ELR (cell line): ENCODE results near the gene BSN.

Source experiments
- DNase-seq: peaks from one replicate; pipeline ENCODE4 v3.0.0-alpha.2; 2015; ENCODE audit warnings: low read depth

BSN gene

DNA sequence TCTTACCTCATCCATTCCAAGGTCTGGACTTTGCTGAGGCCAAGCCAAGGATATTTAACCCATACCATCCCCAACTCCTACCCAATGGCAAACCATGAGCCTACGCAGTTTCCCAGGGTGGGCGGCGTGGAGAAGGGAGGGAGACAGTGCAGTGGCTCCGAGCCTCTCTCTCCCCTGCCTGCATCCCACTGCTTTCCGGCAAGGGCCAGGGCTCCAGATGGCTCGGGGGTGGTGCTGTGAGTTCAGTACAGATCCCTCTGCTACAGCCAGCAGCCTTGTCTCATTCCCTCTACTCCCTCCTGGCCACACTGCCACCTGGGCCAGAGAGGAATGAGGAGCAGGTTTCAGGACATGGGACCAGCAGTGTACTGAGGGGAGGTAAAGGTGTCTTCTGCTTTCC, 75.6 kb downstream of the BSN start:
- DNase-seq: no peak

DNA sequence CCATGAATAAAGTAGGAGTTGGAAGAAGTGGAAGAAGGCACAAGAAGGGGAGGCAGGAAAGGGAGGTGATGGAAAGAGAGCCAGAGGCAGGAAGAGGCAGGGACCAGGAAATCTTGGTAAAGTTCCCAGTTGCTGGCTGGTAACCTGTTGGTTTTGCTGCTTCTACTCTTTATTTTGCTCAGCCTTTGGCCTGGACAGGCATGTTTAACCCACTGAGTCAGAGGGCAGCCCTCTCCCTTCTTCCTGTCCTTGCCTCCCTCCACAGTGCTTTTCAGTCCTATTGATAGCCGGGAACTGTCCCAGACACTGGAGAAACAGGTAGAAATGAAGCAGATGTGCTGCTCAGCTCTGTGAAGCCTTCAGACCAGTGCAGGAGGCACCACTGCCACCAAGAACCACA, 76.5 kb downstream of the BSN start:
- no peak for DNase-seq

DNA sequence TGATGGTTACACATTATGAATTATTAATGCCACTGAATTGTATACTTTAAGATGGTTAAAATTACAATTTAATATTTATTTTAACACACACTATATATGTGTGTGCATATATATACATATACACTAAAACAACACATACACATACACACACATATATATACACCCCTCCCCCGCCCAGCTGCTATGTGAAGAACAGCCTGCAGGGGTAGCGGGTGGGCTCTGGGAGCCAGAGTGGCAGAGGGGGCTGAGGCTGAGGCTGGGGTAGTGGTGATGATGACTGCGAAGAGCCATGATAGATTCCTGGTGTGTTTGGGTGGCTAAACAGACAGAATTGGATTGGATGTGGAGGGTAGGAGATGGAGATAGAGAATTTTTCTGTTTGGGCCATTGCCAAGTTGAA, 80.5 kb downstream of the BSN start:
- no peak for DNase-seq

DNA sequence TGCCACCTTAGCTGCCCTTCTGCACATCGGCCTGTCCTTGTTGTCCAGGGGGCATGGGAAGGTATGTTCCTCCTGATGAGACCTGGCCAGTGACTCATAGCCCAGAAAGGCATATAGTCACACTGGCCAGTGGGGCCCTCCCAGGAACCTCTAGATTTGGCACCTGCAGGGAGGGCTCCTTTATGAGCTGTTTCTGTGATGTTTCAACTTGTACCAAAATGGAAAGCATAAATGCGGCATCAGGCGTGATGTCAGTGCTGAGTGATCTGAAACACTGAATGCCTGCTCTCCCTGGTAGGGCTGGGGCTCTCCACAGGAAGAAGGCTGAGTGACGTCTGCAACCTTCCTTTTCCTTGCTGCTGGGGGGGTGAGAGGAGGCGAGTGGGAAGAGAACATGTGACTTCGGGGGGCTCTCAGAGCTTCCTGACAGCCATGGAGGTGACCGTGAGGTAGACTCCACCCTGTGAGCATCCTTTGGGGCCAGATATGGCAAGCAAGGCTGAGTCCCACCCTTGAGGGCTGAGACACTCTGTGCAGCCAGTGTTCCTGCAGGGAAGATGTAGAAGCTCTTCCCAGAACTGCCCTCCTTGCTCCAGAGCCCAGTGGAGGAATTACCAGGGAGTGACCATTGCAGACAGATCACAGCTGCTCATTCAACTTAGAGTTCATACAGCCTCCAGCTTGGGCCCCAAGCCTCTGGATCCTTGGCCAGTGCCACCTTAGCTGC, 82.8 kb downstream of the BSN start:
- no peak for DNase-seq

DNA sequence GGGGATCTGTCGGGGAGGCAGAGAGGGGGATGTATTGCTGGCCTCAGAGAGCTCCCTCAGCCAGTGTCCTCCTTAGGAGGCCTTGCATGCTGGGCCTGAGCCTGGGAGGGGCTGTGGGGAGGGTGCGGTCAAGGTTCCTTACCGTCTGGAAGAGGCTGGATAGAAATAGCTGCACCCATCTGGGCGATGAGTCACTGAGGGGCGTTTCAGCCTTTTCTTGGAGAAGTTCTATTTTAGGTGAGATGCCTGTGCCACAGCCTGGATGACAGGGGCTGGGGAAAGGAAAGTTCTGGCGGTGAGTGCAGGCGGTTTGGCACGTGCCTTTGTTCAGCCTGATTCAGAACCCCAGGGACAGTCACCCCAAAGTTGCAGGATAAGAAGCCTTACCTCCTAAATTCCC, 84.2 kb downstream of the BSN start:
- peak; percentile 55 for DNase-seq

DNA sequence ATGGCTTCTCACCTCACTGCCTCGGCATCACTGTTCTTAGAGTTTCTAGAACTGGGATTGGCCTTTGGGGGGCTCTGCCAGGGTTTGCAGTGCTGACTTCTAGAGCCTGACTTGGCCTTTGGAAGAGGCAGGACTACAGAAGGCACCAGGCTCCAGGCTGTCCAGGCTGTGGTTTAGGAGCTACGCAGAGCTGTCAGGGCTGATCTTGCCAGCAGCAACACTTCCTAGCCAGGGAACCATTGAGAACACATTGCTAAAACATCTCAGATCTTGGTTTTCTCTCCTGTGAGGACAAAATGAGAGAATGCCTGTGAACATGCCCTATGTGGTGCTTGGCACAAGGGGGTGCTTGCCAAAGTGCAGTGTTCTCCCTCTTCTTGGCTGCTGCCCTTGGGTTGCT, 85.3 kb downstream of the BSN start:
- no peak for DNase-seq

DNA sequence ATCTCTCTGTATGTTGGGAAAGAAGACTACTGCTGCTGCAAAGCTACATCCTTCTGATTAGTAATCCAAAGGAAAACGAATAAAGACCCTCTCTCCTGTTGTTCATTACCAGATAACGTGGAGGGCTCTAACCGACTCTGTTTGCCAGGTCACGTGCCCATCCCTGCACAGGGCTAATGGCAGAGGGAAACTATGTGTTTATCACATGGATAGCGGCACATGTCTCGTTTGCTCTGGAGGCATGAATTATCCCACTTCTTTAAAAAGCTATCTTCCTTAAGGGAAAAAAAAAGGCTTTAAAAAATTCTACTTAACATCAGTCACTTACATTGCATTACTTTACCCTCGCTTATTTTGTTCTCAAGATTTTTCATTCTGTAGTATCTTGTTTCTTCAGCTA, 87.0 kb downstream of the BSN start:
- DNase-seq: no peak

DNA sequence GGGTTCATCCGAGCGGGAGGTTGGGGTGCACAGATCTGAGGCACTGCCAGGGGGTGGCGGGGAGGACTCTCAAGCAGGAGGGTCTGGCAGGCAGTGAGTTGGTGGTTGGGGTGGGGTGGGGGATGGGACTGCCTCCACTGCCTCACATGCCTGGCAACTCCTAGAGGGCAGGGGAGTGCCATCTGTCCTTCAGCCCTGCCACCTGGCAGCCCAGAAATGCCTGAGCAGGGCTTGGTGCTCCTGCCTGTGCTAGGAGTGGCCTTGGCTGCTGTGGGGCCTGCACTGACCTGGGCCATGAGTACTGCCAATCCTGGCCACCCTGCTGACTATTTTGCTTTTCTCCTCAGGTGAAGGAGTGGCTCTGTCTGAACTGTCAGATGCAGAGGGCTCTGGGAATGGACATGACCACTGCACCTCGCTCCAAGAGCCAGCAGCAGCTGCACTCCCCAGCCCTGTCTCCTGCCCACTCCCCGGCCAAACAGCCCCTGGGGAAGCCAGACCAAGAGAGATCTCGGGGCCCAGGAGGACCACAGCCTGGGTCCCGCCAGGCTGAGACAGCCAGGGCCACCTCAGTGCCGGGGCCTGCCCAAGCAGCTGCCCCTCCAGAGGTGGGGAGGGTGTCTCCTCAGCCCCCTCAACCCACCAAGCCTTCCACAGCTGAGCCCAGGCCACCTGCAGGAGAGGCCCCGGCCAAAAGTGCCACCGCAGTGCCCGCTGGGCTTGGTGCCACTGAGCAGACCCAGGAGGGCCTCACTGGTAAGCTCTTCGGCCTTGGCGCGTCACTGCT, 87.8 kb downstream of the BSN start:
- no peak for DNase-seq

DNA sequence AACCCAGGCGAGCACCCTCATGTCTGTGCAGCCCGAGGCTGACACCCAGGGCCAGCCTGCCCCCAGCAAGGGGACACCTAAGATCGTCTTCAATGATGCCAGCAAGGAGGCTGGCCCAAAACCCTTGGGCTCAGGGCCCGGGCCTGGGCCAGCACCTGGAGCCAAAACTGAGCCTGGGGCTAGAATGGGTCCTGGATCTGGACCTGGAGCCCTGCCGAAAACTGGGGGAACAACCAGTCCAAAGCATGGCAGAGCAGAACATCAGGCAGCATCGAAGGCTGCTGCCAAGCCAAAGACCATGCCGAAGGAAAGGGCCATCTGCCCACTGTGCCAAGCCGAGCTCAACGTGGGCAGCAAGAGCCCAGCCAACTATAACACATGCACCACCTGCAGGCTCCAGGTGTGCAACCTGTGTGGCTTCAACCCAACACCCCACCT, 88.5 kb downstream of the BSN start:
- no peak for DNase-seq

DNA sequence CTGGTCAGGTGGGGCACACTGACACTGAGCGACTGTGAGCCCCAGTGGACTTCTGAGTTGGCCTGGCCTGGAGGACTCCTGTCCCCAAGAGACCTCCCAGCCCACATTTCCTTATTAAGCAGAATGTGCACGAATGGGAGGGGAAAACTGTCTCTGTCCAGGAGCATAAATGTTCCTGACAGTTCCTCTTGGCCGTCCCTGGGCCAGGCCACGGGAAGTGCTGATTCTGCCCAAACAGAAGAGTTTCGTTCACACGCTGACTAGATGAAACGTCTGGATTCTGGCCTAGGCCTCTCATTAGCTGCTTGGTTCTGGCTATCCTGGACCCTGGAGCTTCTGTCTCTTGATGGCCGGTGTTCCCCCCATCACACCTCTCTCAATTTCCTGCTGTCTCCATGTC, 90.4 kb downstream of the BSN start:
- no peak for DNase-seq

DNA sequence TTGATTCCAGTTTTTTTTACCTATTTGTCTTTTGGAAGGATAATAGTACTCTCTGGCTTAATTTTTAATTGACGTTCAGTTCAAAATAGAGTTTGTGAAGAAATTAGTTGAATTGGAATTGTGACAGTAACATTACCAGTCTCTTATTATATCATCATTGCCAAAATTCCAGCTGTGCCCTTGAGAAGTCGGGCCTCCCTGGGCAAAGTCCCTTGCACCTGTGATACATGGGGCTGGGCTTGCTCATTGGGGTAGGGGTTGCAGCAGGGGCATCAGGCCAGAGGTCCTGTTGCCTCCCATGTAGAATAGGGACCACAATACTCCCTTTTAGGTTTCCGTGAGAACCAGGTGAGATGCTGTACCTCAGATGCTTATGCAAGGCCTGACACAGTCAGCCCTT, 92.0 kb downstream of the BSN start:
- DNase-seq: no peak

DNA sequence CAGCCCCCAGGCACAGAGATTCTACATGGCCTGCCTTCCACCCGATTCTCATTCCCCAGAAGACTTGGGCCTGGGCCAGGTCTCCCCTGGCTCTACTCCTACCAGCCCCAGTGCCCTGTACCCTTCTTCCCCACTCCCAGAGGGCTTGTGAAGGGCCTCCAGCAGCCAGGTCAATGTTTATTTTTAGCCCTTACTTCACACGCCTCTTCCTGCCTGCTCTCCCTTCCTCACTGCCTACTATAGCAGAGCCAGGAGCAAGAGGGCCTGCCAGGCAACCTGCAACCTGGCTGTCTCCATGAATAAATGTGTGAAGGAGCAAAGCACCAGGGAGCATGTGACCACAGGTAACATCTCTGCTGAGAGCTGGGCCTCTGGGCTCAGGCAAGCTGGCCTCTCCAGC, 93.5 kb downstream of the BSN start:
- no peak for DNase-seq

DNA sequence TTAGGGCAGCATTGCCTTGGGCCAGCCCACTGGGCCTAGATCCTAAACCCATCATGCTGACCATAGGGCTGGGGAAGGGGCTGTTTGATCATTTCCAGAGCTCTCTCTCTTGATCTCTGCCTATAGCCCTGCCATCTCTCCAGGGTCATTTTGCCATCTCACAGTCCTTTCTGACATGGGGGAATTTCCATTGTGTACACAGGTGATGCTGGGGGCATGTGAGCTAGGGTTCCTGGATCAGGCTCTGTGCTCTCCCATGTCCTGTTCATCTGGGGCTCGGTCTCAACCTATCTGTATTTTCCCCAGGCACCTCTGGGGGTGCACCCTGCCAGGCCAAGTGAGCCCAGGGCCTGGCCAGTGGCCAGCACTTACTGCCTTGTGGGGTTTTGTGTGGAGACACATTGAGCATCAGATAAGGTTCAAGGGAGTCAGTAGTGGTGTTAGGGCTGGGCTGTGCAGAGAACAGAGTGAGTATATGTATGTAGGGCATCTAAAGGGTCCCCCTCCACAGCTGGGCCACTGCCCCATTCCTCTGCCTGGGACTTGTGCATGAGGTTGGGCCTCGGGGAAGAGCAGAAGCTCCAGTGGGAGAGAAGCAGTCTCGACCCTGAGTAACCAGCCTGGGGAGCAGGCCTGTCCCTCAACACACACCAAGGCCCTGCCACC, 94.2 kb downstream of the BSN start:
- no peak for DNase-seq

DNA sequence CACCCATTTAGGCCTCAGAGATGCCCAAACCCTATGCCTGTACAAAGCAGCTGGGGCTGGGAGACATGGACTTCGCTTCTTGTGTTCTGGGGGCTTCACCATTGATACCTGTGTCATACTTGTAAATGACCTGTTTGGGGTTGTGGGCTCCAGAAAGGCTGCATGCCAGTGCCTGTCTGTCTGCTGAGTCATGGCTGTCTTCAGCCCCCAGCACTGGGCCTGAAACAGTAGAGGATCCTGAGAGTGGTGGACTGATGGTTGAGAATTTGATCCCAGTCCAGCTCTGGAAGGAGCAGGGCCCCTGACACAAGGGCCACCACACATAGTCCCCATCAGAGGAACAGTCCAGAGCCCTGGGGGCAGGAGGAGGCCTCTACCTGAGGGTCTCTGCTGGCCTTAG, 95.3 kb downstream of the BSN start:
- DNase-seq: no peak

DNA sequence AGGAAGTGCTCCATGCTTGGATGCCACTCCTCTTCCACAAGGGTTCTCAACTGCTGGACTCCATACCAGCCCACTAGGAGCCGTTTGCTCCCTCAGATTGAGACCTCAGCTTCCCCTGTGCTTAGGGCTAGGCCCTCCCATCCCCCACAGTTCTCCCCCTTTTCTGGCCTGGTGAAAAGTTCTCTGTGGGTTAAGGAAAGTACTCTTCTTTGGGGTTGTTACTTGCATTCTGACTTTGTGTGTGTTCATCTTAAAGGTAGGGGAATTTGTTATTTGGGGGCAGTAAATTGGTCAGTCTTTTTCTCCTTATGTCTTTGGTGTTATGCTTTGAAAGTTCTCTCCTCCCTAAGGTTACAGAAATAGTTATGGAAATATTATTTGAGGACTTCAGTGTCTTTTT, 95.9 kb downstream of the BSN start:
- no peak for DNase-seq

DNA sequence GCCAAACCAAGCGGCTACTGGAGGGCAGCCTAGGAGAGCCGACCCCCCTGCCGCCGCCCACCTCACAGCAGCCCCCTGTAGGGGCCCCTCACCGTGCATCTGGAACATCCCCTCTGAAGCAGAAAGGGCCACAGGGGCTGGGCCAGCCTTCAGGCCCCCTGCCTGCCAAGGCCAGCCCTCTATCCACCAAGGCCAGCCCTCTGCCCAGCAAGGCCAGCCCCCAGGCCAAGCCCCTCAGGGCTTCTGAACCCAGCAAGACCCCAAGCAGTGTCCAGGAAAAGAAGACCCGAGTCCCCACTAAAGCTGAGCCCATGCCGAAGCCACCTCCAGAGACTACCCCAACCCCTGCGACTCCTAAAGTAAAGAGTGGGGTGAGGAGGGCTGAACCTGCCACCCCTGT, 96.4 kb downstream of the BSN start:
- DNase-seq: no peak

DNA sequence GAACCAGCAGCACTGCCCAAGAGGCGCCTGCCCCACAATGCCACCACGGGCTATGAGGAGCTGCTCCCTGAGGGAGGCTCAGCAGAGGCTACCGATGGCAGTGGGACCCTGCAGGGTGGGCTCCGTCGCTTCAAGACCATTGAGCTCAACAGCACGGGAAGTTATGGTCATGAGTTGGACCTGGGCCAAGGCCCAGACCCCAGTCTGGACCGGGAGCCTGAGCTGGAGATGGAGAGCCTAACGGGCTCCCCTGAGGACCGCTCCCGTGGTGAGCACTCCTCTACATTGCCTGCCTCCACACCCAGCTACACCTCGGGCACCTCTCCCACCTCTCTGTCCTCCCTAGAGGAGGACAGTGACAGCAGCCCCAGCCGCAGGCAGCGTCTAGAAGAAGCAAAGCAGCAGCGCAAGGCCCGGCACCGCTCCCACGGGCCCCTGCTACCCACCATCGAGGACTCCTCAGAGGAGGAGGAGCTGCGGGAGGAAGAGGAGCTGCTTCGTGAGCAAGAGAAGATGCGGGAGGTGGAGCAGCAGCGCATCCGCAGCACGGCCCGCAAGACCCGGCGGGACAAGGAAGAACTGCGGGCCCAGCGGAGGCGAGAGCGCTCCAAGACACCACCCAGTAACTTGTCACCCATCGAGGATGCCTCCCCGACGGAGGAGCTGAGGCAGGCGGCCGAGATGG, 98.1 kb downstream of the BSN start:
- no peak for DNase-seq

DNA sequence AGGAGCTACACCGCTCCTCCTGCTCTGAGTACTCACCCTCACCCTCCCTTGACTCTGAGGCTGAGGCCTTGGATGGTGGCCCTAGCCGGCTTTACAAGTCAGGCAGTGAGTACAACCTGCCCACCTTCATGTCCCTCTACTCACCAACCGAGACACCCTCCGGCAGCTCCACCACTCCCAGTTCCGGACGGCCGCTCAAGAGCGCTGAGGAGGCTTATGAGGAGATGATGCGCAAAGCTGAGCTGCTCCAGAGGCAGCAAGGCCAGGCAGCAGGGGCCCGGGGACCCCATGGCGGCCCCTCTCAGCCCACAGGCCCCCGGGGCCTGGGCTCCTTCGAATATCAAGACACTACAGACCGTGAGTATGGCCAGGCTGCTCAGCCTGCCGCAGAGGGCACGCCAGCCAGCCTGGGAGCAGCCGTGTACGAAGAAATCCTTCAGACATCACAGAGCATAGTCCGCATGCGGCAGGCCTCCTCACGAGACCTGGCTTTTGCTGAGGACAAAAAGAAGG, 98.7 kb downstream of the BSN start:
- no peak for DNase-seq

DNA sequence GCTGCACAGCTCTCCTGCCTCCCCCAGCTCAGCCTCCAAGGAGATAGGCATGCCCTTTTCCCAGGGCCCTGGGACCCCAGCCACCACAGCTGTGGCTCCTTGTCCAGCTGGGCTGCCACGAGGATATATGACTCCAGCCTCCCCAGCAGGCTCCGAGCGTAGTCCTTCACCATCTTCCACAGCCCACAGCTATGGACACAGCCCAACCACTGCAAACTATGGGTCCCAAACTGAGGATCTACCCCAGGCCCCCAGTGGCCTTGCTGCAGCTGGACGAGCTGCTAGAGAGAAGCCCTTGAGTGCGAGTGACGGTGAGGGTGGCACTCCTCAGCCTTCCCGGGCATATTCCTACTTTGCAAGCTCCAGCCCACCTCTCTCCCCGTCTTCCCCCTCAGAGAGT, 99.3 kb downstream of the BSN start:
- no peak for DNase-seq

DNA sequence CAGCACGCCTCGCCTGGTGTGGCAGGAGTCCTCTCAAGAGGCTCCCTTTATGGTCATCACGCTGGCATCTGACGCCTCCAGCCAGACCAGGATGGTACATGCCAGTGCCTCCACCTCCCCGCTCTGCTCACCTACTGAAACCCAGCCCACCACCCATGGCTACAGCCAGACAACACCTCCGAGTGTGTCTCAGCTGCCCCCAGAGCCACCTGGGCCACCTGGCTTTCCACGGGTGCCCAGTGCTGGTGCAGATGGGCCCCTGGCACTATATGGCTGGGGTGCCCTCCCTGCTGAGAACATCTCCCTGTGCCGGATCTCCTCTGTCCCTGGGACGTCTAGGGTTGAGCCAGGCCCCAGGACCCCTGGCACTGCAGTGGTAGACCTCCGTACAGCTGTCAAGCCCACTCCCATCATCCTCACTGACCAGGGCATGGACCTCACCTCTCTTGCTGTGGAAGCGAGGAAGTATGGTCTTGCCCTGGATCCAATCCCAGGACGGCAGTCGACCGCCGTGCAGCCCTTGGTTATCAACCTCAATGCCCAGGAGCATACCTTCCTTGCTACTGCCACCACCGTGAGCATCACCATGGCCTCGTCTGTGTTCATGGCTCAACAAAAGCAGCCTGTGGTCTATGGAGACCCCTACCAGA, 100.0 kb downstream of the BSN start:
- DNase-seq: no peak

DNA sequence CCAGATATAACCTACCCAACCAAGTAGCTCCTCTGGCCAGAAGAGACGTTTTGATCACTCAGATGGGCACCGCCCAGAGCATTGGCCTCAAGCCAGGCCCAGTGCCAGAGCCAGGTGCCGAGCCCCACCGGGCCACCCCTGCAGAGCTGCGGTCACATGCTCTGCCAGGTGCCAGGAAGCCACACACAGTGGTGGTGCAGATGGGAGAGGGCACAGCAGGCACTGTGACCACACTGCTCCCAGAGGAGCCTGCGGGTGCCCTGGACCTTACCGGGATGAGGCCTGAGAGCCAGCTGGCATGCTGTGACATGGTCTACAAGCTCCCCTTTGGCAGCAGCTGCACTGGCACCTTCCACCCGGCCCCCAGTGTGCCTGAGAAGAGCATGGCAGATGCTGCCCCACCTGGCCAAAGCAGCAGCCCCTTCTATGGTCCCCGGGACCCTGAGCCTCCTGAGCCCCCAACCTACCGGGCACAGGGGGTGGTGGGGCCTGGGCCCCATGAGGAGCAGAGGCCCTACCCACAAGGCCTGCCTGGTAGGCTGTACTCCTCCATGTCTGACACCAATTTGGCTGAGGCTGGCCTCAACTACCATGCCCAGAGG, 100.8 kb downstream of the BSN start:
- no peak for DNase-seq
